Lung (tissue), 12 donors: ENCODE measurements around the gene PTPRH. TPM values are rescaled to one million over a fixed set of nuclear protein-coding genes. Genes with fewer than 3 reads are reported as not detected.

ENCODE experiments used
- ATAC-seq: fragments of 200-7000 bp; cut with Tn5 transposase; one replicate; pipeline ENCODE4 v1.9.1; 2020; ENCODE audit warnings: moderate number of reproducible peaks; ENCODE audit not compliant: insufficient read depth, low FRiP score
- DNase-seq, 3 donors: peaks; one replicate each; pipeline ENCODE4 v3.0.0-alpha.2; 2013 to 2017
- H3K27ac ChIP-seq, 2 donors: one replicate each; pipeline ENCODE4 v1.5.1; 2013; ENCODE audit warnings: mild to moderate bottlenecking in 2 of 2, moderate library complexity in 2 of 2, control low read depth in 1 of 2, inconsistent platforms in 1 of 2, low read depth in 1 of 2, low read length in 1 of 2
- H3K27me3 ChIP-seq, 3 donors: one replicate each; pipeline ENCODE4 v1.5.1; 2013; ENCODE audit warnings: low read length in 2 of 3; ENCODE audit not compliant: control insufficient read depth in 3 of 3, insufficient read depth in 3 of 3
- H3K36me3 ChIP-seq, 4 donors: one replicate each; pipeline ENCODE4 v1.5.1; 2013; ENCODE audit warnings: low read length in 4 of 4, mild to moderate bottlenecking in 1 of 4, moderate library complexity in 1 of 4; ENCODE audit not compliant: control insufficient read depth in 4 of 4, insufficient read depth in 4 of 4
- H3K4me1 ChIP-seq, 5 donors: one replicate each; pipeline ENCODE4 v1.5.1; 2013; ENCODE audit warnings: low read length in 5 of 5, mild to moderate bottlenecking in 2 of 5, moderate library complexity in 1 of 5; ENCODE audit not compliant: control insufficient read depth in 5 of 5, insufficient read depth in 5 of 5
- H3K4me3 ChIP-seq: one replicate; pipeline ENCODE4 v1.5.1; 2013; ENCODE audit warnings: mild to moderate bottlenecking, control low read depth, moderate library complexity
- H3K9ac ChIP-seq, 2 donors: one replicate each; pipeline ENCODE4 v1.5.1; 2013; ENCODE audit warnings: low read length in 2 of 2, control low read depth in 1 of 2; ENCODE audit not compliant: insufficient read depth in 1 of 2
- H3K9me3 ChIP-seq, 4 donors: one replicate each; pipeline ENCODE4 v1.5.1; 2013; ENCODE audit warnings: low read length in 3 of 4, mild to moderate bottlenecking in 1 of 4, moderate library complexity in 1 of 4; ENCODE audit not compliant: control insufficient read depth in 4 of 4, insufficient read depth in 3 of 4
- CTCF ChIP-seq: IDR thresholded peaks from 2 replicates; pipeline ENCODE4 v1.5.1; 2012; ENCODE audit warnings: mild to moderate bottlenecking; ENCODE audit errors: control extremely low read depth, extremely low read depth
- whole genome bisulfite sequencing, 2 donors: extraction: QIAGEN DNeasy Blood & Tissue Kit; methylation state at CpG; one replicate each; pipeline ENCODE4 v1.1.7; 2013; 5-methylcytosine and 5-hydroxymethylcytosine counted together
- polyA plus RNA-seq, 2 donors: library from polyadenylated mRNA; stranded (reverse); fragments of 200-250 nt; gene quantifications; one replicate each; pipeline ENCODE4 v1.2.1, GENCODE V29; 2013
- total RNA-seq, 2 donors: library from RNA; depleted of rRNA in 1 of 2; stranded (reverse); fragments of >200 nt in 1 of 2; gene quantifications; one replicate each; pipeline ENCODE4 v1.2.1, GENCODE V29; 2014 to 2021
- donor health status: control.
- donor health status: control.
- donor health status: Bipolar disorder and iron deficiency.
- donor health status: healthy.
- donor health status: DM: yes; HTN: yes; CAD: no.

PTPRH gene
- total and polyA plus RNA-seq, 4 donors, result 0.22 to 1.3 (median 0.51) TPM

DNA sequence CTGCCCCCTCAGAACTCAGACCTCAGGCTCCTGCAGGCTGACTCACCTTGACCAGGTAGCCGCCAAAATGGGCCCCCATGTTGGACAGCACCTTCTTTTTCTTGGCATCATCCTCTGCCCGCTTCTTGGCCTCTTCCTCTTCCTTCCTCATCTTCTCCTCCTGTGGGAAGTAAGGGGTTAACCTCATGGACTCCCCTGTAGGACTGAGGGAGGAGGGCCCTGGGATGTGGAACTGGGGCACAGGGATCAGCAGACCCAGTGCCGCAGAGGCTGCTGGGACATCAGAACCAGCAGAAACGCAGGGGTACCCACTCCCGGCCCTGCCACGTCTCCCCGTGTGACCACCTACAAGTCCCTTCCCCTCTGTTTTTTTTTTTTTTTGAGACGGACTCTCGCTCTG, 71.4 kb downstream of the PTPRH start:
- 41 to 63% methylated on average over 9 of the region's 9 CpGs for WGBS, 2 donors
- no peaks in the 10 kb centered on the region for H3K9me3 ChIP-seq

GRCh38 chr19:55136399-55137102, 72.8 kb downstream of the PTPRH start:
- DNase-seq, result no peak
- 77 to 84% methylated on average over 17 of the region's 17 CpGs for WGBS, 2 donors
- H3K27me3 ChIP-seq, result peaks cover 0 to 3% (median 0%) of the 10 kb centered on the region in 3 donors

More for the DNA sequence above, 71.4 kb downstream of the PTPRH start:
- Histone ChIP-seq H3K27ac (no peak overlapping the region), H3K4me1 (peaks cover 0 to 2% (median 0%) of the 10 kb centered on the region in 5 donors), H3K27me3 (peaks cover 0 to 5% (median under 1%) of the 10 kb centered on the region in 3 donors), H3K9ac (no peak overlapping the region), H3K36me3 (no peaks in the 10 kb centered on the region), H3K4me3 (no peak overlapping the region)
- TF ChIP-seq CTCF, result no peak
- DNase-seq, result no peak
- ATAC-seq, result no peak

DNA sequence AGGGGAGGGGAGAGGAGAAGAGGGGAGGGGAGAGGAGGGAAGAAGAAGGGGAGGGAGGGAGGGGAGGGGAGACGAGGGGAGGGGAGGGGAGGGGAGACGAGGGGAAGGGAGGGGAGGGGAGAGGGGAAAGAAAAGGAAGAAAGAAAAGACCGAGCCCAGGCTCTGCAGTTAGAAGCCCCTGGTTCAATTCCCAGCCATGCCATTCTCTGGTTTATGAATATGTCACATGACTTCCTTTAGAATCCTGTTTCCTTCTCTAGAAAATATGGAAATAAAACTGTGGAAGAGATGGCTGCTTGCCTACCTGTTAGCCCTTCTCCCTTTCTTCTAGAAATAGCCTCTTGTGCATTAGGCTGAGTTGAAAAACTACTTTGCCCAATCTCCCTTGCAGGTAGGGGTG, 74.6 kb downstream of the PTPRH start:
- no peaks in the 10 kb centered on the region for H3K9me3 ChIP-seq
- peaks cover 0 to 2% (median 0%) of the 10 kb centered on the region in 5 donors for H3K4me1 ChIP-seq
- H3K36me3 ChIP-seq, result no peaks in the 10 kb centered on the region
- TF ChIP-seq CTCF, result no peak
- no peak overlapping the region for H3K27ac ChIP-seq
- 3 to 8% methylated on average over 1 to 2 of the region's 3 CpGs for WGBS, 2 donors
- H3K4me3 ChIP-seq, result no peak overlapping the region
- ATAC-seq, result no peak
- DNase-seq, result no peak
- no peak overlapping the region for H3K9ac ChIP-seq
- H3K27me3 ChIP-seq, result peaks cover 0 to 6% (median 0%) of the 10 kb centered on the region in 3 donors

More at GRCh38 chr19:55136399-55137102, 72.8 kb downstream of the PTPRH start:
- Histone ChIP-seq H3K9ac (no peak overlapping the region), H3K4me3 (no peak overlapping the region), H3K9me3 (no peaks in the 10 kb centered on the region), H3K36me3 (no peaks in the 10 kb centered on the region), H3K4me1 (peaks cover 0 to 2% (median 0%) of the 10 kb centered on the region in 5 donors), H3K27ac (no peak overlapping the region)
- ATAC-seq, result no peak
- no peak for TF ChIP-seq CTCF
